ENCODE results near the gene MINDY3.

MINDY3 gene

GRCh38 chr10:15859906-15860691, at the start of gene MINDY3:
TSS of gene MINDY3 (minus strand) at chr10:15860507. CDS start at chr10:15860299, 208 bp downstream.
- Histone ChIP-seq H3K36me3 (ENCODE audit: insufficient read depth, low read length) (peaks cover 6% of the 10 kb centered on the region; the same call in 1 of the 2 replicates), H3K27ac (ENCODE audit: low read length) (peak within 1 kb of the TSS; percentile 82), H3K4me1 (ENCODE audit: insufficient read depth, low read length) (peaks cover 39% of the 10 kb centered on the region), H4K20me1 (ENCODE audit: insufficient read depth, low read length) (peaks cover 8% of the 10 kb centered on the region; the same call in 1 of the 2 replicates), H3K4me3 (ENCODE audit: low read depth in 1 of 2, low read length in 2 of 2) (peak within 1 kb of the TSS; percentile 79 to 85), H2AFZ (ENCODE audit: low read depth, low read length) (peak within 1 kb of the TSS; percentile 95), H3K79me2 (ENCODE audit: insufficient read depth, low read length) (peaks cover 56% of the 10 kb centered on the region), H3K27me3 (ENCODE audit: insufficient read depth, low read length, poor library complexity) (no peaks in the 10 kb centered on the region), H3K9me3 (ENCODE audit: insufficient read depth, low read length, severe bottlenecking) (no peaks in the 10 kb centered on the region), H3K4me2 (ENCODE audit: insufficient read depth, low read length) (peak within 1 kb of the TSS; percentile 92), H3K9ac (ENCODE audit: low read depth, low read length) (peak within 1 kb of the TSS; percentile 76)
- ATAC-seq (ENCODE audit: insufficient read depth, low read depth), result peak; percentile 93
- TF ChIP-seq, protein P1, sequence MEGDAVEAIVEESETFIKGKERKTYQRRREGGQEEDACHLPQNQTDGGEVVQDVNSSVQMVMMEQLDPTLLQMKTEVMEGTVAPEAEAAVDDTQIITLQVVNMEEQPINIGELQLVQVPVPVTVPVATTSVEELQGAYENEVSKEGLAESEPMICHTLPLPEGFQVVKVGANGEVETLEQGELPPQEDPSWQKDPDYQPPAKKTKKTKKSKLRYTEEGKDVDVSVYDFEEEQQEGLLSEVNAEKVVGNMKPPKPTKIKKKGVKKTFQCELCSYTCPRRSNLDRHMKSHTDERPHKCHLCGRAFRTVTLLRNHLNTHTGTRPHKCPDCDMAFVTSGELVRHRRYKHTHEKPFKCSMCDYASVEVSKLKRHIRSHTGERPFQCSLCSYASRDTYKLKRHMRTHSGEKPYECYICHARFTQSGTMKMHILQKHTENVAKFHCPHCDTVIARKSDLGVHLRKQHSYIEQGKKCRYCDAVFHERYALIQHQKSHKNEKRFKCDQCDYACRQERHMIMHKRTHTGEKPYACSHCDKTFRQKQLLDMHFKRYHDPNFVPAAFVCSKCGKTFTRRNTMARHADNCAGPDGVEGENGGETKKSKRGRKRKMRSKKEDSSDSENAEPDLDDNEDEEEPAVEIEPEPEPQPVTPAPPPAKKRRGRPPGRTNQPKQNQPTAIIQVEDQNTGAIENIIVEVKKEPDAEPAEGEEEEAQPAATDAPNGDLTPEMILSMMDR (IDR thresholded peaks at IDR 0.05; ENCODE audit: borderline replicate concordance, extremely low read depth, low read length, poor library complexity, severe bottlenecking), result peak; percentile 20
- TF ChIP-seq EZH2 (IDR thresholded peaks at IDR 0.05; ENCODE audit: borderline replicate concordance, low read depth, low read length, severe bottlenecking), result no peak
- peak; percentile 88 for DNase-seq

GRCh38 chr10:15901889-15902288, 41.6 kb upstream of the MINDY3 start:
- TF ChIP-seq, protein P1 (IDR thresholded peaks at IDR 0.05; ENCODE audit: borderline replicate concordance, extremely low read depth, low read length, poor library complexity, severe bottlenecking), result no peak
- TF ChIP-seq EZH2 (IDR thresholded peaks at IDR 0.05; ENCODE audit: borderline replicate concordance, low read depth, low read length, severe bottlenecking), result no peak
- Histone ChIP-seq H3K9me3 (ENCODE audit: insufficient read depth, low read length, severe bottlenecking) (no peaks in the 10 kb centered on the region), H3K9ac (ENCODE audit: low read depth, low read length) (no peak overlapping the region), H3K27me3 (ENCODE audit: insufficient read depth, low read length, poor library complexity) (no peaks in the 10 kb centered on the region), H3K4me1 (ENCODE audit: insufficient read depth, low read length) (no peaks in the 10 kb centered on the region), H4K20me1 (ENCODE audit: insufficient read depth, low read length) (no peaks in the 10 kb centered on the region), H3K4me2 (ENCODE audit: insufficient read depth, low read length) (no peak overlapping the region), H3K4me3 (ENCODE audit: low read depth in 1 of 2, low read length in 2 of 2) (no peak overlapping the region), H2AFZ (ENCODE audit: low read depth, low read length) (no peak overlapping the region), H3K36me3 (ENCODE audit: insufficient read depth, low read length) (no peaks in the 10 kb centered on the region), H3K27ac (ENCODE audit: low read length) (no peak overlapping the region), H3K79me2 (ENCODE audit: insufficient read depth, low read length) (no peaks in the 10 kb centered on the region)
- no peak for DNase-seq
- no peak for ATAC-seq (ENCODE audit: insufficient read depth, low read depth)

DNA sequence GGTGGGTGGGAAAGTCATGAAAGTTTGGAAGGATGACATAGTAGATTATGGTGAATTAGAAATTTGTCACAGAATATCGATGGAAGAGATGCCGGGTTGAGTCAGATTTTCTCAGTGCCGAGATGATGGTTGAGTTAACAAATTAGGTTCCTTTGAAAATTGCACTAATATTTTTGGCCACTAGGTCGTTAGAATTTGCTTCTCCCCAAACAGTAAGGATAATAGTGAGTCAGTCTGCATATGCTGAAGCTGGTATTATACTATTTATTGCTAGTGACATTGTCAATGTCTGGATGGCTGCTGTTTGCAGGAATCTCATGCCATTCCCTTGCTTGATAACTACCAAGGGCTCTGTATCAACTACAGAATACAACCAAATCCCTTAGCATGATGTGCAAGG, 37.7 kb upstream of the MINDY3 start:
- Histone ChIP-seq H3K4me1 (ENCODE audit: insufficient read depth, low read length) (no peaks in the 10 kb centered on the region), H2AFZ (ENCODE audit: low read depth, low read length) (no peak overlapping the region), H3K27ac (ENCODE audit: low read length) (no peak overlapping the region), H4K20me1 (ENCODE audit: insufficient read depth, low read length) (no peaks in the 10 kb centered on the region), H3K9me3 (ENCODE audit: insufficient read depth, low read length, severe bottlenecking) (no peaks in the 10 kb centered on the region), H3K4me2 (ENCODE audit: insufficient read depth, low read length) (no peak overlapping the region), H3K4me3 (ENCODE audit: low read depth in 1 of 2, low read length in 2 of 2) (no peak overlapping the region), H3K27me3 (ENCODE audit: insufficient read depth, low read length, poor library complexity) (peaks cover 3% of the 10 kb centered on the region), H3K79me2 (ENCODE audit: insufficient read depth, low read length) (no peaks in the 10 kb centered on the region), H3K36me3 (ENCODE audit: insufficient read depth, low read length) (no peaks in the 10 kb centered on the region), H3K9ac (ENCODE audit: low read depth, low read length) (no peak overlapping the region)
- no peak for DNase-seq
- ATAC-seq (ENCODE audit: insufficient read depth, low read depth), result peak; percentile 39; the same call in 1 of the 3 replicates
- TF ChIP-seq EZH2 (IDR thresholded peaks at IDR 0.05; ENCODE audit: borderline replicate concordance, low read depth, low read length, severe bottlenecking), result no peak
- TF ChIP-seq, protein P1 (IDR thresholded peaks at IDR 0.05; ENCODE audit: borderline replicate concordance, extremely low read depth, low read length, poor library complexity, severe bottlenecking), result peak; percentile 48
